G401.6 (cell line): Measurements from ENCODE around the gene TMA7B.
"Not testable (repeated sequence)": the region's sequence is repeated elsewhere in the genome, so short reads cannot be mapped to it uniquely, and the experiment has no call there.

Experiments
- FAIRE-seq: peaks from 2 replicates; lab custom pipeline; 2012; peaks lifted over from hg19 to GRCh38; lab: Jason Lieb, UNC

Gene TMA7B

DNA sequence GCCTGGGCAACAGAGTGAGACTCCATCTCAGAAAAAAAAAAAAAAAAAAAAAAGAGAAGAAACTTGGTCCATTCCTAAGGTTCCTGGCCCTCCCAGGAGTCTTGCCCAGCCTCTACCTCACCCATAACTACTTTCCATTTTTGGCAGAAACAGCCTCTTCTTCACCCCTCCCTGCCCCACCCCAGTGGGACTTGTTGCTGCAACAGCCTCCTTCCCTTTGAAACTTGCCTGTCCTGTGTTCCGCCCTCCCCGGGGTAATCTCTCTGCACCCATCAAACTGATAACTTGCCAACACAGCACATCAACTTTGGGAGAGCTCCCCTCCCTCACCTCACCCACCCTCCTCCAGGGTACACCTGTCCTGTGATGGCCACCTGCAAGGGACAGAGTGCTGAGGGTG is 24.5 kb downstream of the TMA7B start:
- FAIRE-seq: no peak

DNA sequence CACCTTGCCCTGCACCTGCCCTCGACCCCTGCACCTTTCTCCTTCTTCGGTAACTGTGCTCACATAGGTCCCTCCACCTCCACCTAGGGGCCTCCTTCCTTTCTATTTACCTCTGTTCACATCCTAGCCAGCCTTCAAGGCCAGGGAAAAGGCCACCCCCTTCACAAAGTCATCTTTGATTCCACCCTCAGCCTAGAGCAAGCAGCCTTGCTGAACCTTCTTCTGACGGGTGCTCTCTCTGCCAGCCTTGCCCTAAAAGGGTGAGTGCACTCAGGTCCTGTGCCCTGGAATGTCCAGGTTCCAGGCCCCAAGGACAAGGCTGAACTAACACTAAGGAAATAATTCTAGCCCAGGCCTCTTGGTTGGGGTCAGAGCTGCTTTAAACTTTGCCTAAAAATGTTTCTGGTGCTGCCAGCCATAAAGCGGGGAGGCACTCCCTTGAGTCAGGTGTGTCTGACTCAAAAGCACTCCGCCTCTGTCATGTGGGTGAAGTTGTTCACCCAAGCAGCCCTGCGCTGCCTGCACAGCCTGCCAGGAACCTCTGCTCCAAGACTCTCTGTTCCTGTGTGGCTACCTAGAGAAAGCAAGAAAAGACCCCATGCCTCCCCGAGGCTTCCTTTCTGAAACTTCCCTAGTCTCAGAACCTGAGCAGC is 25.3 kb downstream of the TMA7B start:
- FAIRE-seq: no peak

- FAIRE-seq: no peak
Measured at GRCh38 chr22:39988386-39989114, 28.4 kb downstream of the TMA7B start.

DNA sequence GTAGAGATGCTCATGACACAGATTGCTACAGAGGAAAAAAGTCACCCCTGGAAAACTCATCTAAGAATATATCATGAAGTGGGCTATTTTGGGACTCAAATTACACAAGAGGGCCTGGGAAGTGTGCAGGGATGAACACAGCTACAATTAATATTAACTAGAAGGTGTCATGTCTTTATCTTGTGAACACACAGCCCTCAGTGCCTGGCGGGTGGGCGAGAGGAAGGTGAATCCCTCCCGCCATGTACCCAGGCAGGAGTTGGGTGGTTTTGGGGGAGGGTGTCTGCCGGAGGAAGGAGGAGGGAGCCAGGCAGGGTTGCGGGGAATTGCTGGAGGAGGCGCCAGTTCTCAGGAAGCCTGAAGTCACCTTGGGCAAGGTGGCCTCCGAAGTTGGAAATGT is 29.4 kb downstream of the TMA7B start:
- no peak for FAIRE-seq

- no peak for FAIRE-seq
Measured at GRCh38 chr22:39990686-39991085, 30.5 kb downstream of the TMA7B start.

DNA sequence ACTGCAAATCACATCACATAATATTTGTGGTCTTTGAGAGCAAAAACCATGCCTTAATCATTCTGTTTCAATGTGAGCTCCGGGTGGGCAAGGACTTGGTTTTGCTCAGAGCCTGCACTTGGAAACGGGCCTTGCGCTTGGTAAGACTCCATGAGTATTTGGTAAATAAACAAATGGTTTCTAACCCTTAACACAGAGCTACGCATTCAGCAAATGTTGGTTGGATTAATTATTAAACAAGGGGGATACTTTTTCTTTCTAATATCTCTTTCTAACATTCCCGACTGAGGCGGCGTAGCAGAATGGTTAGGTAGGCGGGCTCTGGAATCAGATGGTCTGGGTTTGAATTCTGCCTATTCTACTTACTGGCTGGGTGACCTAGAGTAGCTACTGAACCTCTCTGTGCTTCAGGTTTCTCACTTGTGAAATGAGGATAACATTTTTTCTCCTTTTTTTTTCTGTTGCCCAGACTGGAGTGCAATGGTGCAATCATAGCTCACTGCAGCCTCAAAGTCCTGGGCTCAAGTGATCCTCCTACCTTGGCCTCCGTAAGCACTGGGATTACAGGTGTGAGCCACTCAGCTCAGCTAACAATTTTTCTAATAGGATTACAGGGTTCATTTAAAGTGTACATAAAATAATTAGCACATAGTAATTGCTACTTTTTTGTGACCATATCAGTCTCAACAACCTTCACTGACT is 31.1 kb downstream of the TMA7B start:
- FAIRE-seq: no peak

DNA sequence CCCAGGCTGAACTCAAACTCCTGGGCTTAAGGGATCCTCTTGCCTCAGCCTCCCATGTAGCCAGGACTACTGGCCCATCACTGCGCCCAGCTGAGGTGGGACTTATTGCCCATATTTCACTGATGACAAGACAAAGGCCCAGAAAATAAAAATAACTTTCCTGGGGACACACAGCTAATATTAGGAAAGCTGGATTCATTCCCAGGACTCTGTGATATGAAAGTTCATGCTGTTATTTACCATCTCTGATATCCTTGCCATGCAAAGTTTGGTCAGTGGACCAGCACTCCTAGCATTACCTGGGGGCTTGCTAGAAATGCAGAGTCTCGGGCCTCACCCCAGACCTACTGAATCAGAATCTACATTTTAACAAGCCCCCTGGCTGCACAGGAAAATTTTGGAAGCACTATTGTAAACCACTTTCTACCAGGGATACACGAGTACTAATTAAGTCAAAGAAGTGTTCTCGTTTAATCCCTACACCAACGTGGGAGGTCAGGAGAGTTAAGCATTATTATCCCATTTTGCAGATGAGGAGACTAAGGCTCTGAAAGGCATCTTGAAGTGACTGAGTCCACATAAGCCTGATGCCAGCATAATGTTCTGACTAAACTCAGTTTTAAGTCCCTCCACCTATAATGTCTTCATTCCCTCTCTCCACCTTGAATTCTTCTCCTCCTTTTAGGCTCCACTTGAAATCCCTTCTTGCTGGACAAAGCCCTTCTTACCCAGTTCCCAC is 32.1 kb downstream of the TMA7B start:
- FAIRE-seq: no peak

- FAIRE-seq: not testable (repeated sequence)
Measured at GRCh38 chr22:39992894-39993293, 32.7 kb downstream of the TMA7B start.

DNA sequence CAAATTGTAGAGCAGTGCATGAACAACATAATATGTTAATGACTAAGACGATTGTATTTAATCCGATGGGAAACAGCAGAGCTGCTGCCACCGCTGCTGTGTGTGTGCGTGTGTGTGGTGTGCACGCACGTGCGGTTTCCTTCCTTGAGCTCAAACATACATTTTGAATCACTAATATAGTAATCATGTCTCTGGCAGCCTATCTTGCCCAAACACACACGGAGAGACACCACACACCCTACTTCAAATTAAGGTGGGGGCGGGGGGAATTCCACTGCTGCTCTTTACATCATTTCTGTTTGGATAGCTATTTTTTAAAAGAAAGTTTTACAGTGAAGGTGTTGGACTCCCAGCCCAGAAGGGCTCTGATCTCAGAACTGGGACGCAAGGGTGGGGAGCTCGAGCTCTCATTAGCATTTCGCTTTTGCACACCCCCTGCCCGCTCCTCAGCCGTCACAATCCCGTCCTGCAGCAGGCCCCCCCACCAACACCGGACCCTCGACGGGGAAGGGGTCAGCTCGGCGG is 33.9 kb downstream of the TMA7B start:
- no peak for FAIRE-seq

DNA sequence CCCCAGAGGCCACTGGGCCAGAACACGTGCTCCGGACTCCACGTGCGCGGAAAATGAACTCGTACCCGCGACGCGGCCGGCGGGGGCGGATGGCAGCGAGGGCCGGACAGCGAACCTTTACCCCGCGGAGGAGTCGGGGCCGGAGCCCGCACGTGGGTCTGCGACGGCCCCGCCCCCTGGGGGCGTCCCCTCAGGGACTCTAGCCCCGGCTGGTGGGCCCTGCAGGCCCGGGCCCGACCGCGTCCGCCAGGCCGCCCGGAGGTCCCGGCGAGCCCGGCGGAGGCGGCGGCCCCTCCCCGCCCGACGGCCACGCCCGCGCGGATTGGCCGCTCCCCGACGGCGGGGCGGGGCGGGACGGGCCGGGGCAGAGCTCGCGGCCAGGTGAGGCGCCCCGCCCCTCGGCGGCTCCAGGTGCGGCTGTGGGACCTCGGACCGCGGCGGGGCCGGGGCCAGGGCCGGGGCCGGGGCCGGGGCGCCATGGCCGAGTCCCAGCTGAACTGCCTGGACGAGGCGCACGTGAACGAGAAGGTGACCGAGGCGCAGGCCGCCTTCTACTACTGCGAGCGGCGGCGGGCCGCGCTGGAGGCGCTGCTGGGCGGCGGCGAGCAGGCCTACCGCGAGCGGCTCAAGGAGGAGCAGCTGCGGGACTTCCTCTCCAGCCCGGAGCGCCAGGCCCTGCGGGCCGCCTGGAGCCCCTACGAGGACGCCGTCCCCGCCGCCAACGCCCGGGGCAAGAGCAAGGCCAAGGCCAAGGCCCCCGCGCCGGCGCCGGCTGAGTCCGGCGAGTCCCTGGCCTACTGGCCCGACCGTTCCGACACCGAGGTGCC is 34.6 kb downstream of the TMA7B start, which contains the start of gene FAM83F:
Gene FAM83F (plus strand): TSS at position 389 of the 827 bp plus-strand sequence. CDS start 89 bp downstream, at position 478.
- FAIRE-seq: no peak

- no peak for FAIRE-seq
Measured at GRCh38 chr22:39995393-39996252, 35.4 kb downstream of the TMA7B start.

DNA sequence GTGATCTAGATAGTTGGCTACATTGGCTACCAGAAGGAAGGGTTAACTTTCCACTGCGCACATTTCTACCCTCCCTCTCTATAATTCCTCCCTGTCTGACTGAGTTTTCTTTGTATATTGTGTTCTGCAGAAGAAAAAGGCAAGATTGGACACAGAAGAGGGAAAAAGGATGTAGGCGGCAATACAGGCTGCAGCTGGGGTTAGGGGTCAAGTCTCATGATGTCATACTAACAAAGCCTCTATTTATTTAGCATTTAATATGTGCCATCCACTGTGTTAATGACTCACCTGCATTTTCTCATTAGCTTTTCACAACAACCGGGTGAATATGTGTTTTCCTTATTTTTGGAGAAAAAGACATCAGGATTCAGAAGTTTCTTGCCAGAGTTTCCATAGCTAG is 36.5 kb downstream of the TMA7B start:
- no peak for FAIRE-seq

GRCh38 chr22:39997421-39997820 is 37.2 kb downstream of the TMA7B start:
- FAIRE-seq: no peak

DNA sequence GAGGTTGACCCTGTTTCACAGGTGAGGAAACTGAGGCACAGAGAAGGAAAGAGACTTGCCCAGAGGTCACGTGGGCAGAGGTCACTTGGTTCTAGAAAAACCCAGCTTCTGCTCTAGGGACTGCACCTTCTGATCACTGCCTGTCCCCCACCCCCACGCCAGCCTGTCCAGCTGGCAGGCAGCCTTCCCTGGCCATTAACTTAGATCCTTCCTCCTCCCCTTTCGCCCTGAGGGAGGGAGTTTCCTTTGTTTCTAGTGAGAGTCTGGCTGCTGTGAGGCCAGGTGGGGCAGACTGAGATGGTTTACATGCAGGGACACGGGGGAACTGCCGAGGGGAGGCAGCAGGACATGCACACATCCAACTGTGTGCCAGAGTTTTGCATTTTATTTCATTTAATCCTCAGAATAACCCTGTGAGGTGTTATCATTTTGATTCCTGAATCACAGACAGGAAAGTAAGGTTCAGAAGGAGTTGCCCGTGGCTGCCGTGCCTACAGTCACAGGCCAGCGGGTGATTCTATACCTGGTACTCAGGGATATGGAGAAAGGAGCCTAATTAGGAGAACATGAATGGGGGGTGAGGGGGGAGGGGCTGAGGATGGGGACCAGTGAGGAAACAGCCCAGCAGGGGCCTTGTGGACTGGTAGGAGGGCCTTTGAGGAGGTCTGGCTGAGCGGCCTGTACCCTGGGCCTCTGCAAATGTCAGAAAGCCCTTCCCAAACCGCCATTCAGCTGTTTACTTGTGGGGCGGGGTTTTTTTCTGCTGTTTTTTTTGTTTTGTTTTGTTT is 37.9 kb downstream of the TMA7B start:
- FAIRE-seq: no peak

DNA sequence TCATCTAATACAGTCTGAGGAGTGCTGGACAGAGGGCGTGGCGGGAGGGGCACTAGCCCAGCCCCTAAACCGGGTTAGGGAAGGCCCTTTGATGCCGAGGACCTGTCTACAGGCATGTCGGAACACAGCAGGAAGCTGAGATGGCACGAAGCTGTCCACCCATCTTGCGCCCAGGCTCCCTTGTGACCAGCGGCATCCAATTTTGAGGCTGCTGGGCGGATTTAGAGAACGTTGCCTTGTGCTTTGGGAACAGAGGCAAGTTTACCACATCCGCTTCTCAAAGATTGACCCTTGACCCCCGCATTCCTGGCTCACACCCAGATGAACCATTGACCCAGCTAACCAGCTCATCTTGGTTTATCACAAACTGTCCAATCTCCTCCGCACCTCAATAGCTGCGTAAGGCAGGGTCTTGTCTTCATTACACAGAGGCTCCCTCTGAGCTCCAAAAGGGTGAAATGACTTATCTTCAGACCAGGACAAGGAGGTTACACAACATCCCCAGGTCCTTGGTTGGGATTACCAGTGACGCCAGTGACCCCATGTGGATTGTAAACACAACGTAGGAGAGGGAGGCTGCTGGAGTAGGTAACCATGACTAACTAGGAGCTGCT is 39.1 kb downstream of the TMA7B start:
- no peak for FAIRE-seq

DNA sequence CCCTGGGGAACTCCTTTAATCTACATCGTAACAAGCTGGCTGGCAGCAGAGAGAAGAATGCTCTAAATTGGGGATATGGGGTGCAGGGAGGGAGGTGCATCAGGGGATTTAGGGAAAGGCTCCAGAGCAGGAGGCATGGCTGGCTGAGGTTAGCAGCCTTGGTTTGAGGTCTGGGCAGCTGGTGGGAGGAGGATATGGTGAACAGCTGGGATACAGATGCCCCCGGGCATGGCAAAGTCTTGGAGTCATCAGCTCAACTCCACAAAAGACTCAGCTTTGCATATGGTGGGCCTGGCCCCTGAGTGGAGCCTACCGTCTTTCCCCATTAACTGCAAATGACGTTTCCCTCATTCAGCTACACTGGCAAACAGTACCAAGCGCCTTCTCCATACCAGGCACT is 40.0 kb downstream of the TMA7B start:
- FAIRE-seq: no peak

DNA sequence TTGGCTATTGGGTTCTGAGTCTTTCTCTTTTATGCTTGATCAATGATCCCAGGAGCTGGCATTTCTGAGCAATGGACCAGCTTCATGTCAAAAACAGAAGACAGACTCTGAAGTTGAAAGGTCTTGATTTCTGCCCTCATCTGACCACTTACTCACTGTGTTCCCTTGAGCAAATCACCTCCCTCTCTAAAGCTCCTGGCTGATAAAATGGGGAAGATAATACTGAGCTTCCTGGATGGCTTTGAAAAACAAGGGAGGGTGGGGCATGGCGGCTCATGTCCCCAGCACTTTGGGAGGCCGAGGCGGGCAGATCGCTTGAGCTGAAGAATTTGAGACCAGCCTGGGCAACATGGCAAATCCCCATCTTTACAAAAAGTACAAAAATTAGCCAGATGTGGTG is 40.9 kb downstream of the TMA7B start:
- FAIRE-seq: no peak

DNA sequence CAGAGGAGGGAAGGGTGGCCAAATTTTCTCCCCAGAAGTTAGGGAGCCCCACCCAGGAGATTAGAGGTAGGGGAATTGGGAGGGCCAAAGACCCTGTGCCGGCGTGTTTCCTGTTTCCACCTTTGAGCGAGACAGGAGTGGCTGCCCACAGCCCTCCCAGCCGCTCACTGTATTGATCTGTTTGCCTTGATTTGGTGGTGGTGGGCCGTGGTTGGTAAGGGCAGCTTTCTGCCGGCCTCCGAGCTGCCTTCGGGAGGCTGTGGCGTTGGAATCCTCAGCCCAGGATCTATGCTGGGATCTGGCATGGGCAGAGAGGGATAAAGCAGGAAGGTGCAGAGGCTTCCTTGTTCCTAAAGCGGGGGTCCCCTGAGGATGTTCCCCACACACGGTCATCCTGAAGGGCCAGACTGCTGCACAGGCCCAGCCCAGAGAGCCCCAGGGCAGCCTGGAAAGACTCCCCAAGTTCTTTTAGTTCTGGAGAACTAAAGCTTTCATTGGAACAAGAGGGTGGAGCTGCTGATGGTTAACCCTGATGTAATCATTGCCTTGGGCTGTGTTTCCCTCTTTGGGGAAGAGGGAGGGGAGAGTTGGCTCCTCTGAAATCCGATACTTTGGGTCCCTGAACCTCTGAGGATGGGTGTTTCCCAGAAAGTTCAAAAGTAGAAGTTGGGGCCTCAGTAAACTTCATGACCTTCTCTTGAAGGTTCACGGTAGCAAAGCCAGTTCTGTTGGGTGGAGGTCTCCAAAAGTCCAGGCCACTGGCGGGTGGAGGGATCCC is 41.8 kb downstream of the TMA7B start:
- FAIRE-seq: no peak
